NCI-H526 (cell line): ENCODE data around the gene ATP10A.
A peak's percentile ranks its signal among the peaks of the same experiment; 100 is the strongest.
"Not testable (repeated sequence)": the region's sequence is repeated elsewhere in the genome, so short reads cannot be mapped to it uniquely, and the experiment has no call there.

Source experiments
- DNase-seq, 2 experiments: peaks; one replicate each; lab custom pipeline; 2025; lab: John Stamatoyannopoulos, UW

Gene ATP10A

GRCh38 chr15:25882466-25882865 is 19.3 kb upstream of the ATP10A start:
- DNase-seq = no peak

- not testable (repeated sequence) for DNase-seq
Measured at GRCh38 chr15:25880877-25881276, 17.8 kb upstream of the ATP10A start.

DNA sequence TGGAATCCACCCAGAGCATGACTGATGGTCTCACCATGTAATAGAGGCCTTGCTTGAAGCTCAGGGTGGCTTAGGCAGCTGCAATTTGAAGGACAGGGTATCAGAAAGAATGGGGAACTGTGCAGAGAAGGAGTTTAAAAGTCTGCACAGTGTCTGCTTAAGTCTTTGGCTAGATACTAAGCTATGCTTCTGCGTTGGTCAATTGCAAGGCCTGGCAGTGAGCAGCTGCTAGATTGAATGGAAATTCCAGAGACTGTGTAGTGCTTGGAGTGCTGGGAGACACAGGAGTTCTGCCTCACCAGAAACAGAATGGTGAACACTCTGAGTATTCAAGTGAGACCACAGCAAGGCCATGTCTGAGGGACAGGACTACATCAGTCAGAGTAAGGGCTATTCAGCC is 17.3 kb upstream of the ATP10A start:
- no peak for DNase-seq

DNA sequence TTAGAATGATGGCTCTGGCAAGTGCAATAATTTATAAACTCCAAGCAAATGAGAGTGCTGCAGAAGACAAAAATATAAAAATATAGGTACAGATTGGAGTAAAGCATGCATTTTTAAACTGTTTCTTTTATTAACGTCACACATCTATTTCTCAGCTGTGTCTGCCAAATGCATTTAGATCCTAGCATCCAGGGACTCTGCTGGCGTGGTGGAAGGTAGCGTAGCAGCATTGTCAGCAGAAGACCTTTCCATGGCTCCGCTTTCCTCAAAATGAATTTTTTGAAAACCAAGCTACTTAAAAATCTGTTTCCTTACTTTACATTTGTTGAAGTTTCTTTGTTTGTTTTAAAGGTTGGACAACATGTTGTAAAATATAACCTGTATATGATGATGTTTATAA is 16.3 kb upstream of the ATP10A start:
- DNase-seq = no peak

DNA sequence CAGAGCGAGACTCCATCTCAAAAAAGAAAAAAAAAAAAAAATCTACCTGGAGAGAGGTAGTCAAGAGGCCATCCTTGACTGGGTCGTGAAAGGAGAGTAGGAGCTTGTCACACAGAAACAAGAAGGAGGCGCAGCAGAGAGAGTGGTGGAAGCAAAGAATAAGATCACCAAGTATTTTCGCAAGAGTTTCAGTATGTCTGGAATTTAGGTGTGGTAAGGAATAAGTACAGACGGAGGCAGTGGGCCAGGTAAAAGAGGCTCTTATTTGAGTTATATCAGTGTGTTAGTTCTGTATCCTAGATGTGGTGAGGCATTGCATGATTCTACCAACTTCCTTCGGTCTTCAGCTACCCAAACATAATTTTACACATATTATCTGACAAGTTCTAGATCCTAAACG is 14.6 kb upstream of the ATP10A start:
- DNase-seq = no peak

GRCh38 chr15:25876231-25877140 is 13.4 kb upstream of the ATP10A start:
- no peak for DNase-seq

GRCh38 chr15:25875566-25875965 is 12.4 kb upstream of the ATP10A start:
- DNase-seq = no peak

- DNase-seq = no peak
Measured at GRCh38 chr15:25874379-25874778, 11.3 kb upstream of the ATP10A start.

GRCh38 chr15:25871403-25871802 is 8.3 kb upstream of the ATP10A start:
- no peak for DNase-seq

DNA sequence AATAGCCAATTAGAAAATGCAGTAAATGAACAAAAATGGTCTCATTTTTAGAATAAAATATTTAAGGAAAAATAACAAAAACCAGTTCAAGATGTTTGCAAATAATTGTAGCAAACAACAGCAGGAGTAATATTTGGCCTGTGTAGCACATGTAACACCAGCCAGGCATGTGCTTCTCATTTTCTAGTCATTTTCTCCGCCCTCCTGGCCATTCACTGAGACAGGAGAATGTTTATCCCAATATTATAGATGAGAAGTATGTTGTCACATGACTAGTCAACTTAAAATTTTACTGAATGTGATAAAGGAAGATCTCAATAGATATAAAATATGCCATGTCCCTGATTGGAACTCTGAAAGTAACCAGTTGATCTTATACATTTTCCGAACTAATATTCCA is 7.8 kb upstream of the ATP10A start:
- DNase-seq = no peak

GRCh38 chr15:25869701-25870100 is 6.6 kb upstream of the ATP10A start:
- peak in 1 of 2 experiments; percentile 12 for DNase-seq

DNA sequence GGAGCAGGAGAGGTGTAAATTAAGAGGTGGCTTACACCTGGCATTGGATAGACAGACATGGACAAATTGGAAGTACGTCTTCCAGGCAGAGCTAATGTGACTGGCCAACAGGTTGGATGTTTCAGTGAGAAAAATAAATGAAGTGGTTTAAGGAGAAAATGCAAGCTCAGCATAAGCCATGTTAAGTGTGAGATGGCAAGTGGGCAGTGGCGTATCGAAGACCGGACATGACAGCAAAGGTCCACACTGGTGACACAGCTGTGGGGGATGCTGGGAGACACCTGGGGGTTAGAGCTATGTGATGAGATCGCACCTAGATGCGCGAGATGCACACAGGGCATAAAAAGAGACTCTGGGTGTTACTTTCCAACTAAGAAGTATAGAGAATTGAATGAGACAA is 3.7 kb upstream of the ATP10A start:
- DNase-seq = no peak

GRCh38 chr15:25866251-25866650 is 3.1 kb upstream of the ATP10A start:
- no peak for DNase-seq

DNA sequence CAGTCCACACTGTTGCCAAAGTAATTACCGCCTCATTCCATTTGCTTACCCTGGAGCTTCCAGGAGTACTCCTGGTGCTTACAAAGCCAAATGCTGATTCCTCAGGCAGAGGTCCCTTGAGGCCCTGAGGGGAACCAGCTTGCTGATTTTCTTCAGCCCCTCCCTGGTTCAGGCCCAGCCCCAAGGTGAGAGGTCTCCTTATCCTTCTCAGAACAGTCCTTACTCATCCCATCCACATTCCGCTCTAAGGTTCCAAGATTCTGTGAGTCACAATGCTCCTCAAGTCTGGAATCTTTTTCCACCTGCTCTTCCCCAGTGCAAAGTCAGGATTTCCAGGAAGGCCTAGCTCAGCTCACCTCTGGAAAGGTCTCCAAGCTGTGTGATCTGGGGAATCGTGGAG is 1.8 kb upstream of the ATP10A start:
- no peak for DNase-seq

GRCh38 chr15:25863968-25864580 is 947 bp upstream of the ATP10A start:
- DNase-seq = no peak

- peak in 1 of 2 experiments; percentile 31 for DNase-seq
Measured at GRCh38 chr15:25862472-25863110, 536 bp downstream of the ATP10A start.

GRCh38 chr15:25862071-25862471 is 1.1 kb downstream of the ATP10A start:
- DNase-seq = no peak

DNA sequence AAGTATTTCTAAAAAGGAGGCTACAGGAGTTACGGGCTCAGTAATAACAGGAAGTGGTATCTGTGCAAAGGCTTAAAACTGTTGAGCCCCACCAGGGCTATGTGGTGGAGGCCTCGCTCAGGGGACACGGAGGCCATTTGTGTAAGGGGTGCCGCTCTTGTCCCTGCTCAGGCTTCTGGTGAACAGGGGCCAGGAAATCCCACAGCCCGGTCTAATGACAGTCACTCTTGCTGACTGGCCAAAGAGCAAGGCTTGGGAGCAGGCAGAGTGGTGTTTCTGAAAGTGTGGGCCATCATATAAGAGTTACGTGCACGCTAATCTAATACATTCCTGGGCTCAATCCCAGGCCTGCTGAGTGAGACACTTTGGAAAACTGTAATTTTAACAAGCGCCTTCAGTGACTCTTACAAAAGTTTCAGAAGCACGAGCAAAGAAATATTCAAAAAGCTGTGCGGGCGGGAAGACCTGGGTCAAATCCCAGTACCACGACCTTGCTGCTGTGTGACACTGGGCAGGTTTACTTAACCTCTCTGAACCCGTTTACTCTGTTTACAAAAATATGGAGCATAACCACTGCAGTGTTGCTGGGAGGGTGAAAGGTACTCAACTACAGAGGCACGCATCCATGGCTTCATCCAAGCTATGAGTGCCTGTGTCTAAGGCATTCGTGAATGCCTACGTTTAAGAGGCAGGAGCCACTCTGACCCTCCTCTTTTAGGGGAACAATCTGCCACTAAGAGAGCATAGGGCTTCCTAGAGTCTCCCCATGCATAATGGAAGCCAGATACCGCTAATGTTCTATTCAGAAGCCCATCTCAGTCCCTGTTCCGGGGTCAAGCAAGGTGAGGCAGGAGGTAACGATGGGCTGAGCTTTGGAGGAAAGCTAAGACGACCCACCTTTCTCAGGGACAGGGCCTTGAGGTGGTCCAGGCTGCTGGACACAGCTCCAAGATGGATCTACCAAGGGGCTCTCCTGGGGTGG is 2.0 kb downstream of the ATP10A start:
- DNase-seq = no peak

DNA sequence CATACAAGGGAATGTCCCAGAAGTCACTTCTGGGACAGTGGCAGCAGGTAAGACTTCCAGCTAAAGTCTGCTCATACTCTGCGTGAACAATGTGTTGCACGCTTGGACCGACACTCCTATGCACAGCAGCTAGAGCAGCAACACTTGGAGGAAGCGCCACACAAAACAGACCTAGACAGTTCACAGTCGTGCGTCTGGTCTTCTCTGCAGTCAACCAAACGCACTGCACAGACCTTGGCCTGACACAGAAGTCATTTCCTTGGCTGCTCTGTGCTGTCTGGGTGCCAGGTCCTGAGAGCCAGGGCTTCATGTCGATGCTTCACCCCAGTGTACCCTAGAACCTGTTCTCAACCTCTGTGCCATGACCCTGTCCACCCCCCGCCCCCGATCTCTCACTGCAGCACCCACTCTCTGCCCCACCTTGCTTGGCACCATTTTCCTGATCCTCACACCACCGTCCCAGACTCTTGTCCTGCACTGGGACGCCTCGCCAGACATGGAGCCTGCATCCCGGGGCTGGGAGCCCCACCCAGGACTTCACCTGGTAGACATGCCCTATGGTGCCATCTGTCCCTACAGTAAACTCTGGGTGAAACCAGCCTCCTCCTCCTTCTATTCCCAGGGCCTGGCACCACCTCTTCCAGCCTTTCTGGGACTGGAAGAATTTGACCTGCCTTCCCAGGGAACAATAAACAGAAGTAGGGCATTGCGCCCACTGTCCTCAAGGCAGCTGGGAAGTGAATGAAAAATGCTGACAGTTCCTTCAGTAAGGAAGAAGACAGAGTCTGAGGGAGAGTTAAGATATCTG is 3.1 kb downstream of the ATP10A start:
- DNase-seq = no peak

DNA sequence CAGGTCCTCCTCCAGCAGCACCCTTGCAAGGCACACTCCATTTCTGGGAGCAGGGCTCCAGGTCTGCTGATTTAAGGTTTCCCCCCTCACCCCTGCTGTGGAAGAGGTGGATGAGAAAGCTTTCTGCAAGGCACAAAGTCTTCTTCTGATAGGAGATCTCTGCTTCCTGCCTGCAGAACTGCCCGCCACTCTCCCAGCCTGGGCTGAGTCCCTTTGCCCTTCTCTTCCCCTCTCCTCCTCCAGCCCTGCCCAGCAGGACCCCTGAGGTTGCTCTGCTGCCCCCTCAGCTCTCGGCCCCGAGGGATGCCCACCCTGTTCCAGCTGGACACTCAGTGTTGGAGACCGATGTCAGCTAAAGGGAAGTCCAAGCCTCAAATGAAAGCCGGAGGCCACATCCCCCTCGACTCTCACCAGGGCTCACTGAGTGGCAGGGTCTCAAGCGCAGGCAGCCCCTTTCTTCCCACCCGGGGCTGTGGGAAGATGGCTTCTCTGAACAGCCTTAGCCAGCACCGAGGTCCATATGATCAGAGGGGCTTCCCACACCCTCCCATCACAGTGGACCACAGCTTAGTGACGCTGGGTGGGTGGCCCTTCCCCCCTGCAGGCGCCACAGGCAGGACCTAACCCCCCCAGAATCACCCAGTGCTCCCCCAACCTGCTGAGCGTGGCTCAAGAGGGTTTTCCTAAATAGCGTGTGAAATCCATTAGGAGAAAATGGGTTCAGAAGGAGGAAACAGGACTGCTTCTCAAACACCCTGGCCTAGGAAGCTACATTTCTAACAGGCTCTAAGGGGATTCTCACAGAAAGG is 4.0 kb downstream of the ATP10A start:
- no peak for DNase-seq
